HL-60 (cell line): ENCODE measurements around the gene TVP23A.

Experiments
- DNase-seq, 2 experiments: peaks; one replicate each; pipeline ENCODE4 v3.0.0-alpha.2; 2010 to 2020; ENCODE audit warnings: low read depth in 1 of 2, low spot score in 1 of 2
- H3K27ac ChIP-seq: fragments of 250-450 bp; sonication (Bioruptor Pico); replicated peaks from 2 replicates; pipeline ENCODE4 v1.5.1; 2020; ENCODE audit warnings: mild to moderate bottlenecking, moderate library complexity
- H3K27me3 ChIP-seq: fragments of 250-450 bp; sonication (Bioruptor Pico); 2 replicates; pipeline ENCODE4 v1.5.1; 2021; ENCODE audit warnings: mild to moderate bottlenecking, moderate library complexity; ENCODE audit not compliant: insufficient read depth, poor library complexity, severe bottlenecking
- H3K4me3 ChIP-seq: replicated peaks from 2 replicates; pipeline ENCODE4 v1.5.1; 2011; ENCODE audit warnings: mild to moderate bottlenecking, control low read depth, low read length; ENCODE audit not compliant: insufficient read depth
- GABPA ChIP-seq: IDR thresholded peaks from 2 replicates; pipeline ENCODE4 v1.6.1; 2012; ENCODE audit warnings: low read depth
- POLR2AphosphoS5 ChIP-seq: IDR thresholded peaks from 2 replicates; pipeline ENCODE4 v1.6.1; 2012; ENCODE audit warnings: low read depth
- SPI1 ChIP-seq: IDR thresholded peaks from 2 replicates; pipeline ENCODE4 v1.6.1; 2012; ENCODE audit warnings: low read depth, mild to moderate bottlenecking, borderline replicate concordance
- TF ChIP-seq, protein P1 (sequence below): IDR thresholded peaks from one replicate; pipeline ENCODE4 v1.5.1; 2011; ENCODE audit warnings: low read length, control low read depth, inconsistent platforms; ENCODE audit not compliant: insufficient read depth
- TF ChIP-seq, protein P2 (sequence below): IDR thresholded peaks from 2 replicates; pipeline ENCODE4 v1.6.1; 2012; ENCODE audit warnings: low read depth; ENCODE audit not compliant: insufficient replicate concordance

Gene TVP23A

GRCh38 chr16:10852286-10852685 is 33.7 kb upstream of the TVP23A start:
- Histone ChIP-seq H3K27ac (peak overlapping the region; percentile 46), H3K4me3 (no peak overlapping the region), H3K27me3 (no peaks in the 10 kb centered on the region)
- peak in 1 of 2 experiments; percentile 14 for DNase-seq
- TF ChIP-seq, protein P1, sequence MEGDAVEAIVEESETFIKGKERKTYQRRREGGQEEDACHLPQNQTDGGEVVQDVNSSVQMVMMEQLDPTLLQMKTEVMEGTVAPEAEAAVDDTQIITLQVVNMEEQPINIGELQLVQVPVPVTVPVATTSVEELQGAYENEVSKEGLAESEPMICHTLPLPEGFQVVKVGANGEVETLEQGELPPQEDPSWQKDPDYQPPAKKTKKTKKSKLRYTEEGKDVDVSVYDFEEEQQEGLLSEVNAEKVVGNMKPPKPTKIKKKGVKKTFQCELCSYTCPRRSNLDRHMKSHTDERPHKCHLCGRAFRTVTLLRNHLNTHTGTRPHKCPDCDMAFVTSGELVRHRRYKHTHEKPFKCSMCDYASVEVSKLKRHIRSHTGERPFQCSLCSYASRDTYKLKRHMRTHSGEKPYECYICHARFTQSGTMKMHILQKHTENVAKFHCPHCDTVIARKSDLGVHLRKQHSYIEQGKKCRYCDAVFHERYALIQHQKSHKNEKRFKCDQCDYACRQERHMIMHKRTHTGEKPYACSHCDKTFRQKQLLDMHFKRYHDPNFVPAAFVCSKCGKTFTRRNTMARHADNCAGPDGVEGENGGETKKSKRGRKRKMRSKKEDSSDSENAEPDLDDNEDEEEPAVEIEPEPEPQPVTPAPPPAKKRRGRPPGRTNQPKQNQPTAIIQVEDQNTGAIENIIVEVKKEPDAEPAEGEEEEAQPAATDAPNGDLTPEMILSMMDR = no peak
- TF ChIP-seq SPI1 (no peak), GABPA (no peak), POLR2AphosphoS5 (no peak)
- TF ChIP-seq, protein P2, sequence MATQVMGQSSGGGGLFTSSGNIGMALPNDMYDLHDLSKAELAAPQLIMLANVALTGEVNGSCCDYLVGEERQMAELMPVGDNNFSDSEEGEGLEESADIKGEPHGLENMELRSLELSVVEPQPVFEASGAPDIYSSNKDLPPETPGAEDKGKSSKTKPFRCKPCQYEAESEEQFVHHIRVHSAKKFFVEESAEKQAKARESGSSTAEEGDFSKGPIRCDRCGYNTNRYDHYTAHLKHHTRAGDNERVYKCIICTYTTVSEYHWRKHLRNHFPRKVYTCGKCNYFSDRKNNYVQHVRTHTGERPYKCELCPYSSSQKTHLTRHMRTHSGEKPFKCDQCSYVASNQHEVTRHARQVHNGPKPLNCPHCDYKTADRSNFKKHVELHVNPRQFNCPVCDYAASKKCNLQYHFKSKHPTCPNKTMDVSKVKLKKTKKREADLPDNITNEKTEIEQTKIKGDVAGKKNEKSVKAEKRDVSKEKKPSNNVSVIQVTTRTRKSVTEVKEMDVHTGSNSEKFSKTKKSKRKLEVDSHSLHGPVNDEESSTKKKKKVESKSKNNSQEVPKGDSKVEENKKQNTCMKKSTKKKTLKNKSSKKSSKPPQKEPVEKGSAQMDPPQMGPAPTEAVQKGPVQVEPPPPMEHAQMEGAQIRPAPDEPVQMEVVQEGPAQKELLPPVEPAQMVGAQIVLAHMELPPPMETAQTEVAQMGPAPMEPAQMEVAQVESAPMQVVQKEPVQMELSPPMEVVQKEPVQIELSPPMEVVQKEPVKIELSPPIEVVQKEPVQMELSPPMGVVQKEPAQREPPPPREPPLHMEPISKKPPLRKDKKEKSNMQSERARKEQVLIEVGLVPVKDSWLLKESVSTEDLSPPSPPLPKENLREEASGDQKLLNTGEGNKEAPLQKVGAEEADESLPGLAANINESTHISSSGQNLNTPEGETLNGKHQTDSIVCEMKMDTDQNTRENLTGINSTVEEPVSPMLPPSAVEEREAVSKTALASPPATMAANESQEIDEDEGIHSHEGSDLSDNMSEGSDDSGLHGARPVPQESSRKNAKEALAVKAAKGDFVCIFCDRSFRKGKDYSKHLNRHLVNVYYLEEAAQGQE = no peak

DNA sequence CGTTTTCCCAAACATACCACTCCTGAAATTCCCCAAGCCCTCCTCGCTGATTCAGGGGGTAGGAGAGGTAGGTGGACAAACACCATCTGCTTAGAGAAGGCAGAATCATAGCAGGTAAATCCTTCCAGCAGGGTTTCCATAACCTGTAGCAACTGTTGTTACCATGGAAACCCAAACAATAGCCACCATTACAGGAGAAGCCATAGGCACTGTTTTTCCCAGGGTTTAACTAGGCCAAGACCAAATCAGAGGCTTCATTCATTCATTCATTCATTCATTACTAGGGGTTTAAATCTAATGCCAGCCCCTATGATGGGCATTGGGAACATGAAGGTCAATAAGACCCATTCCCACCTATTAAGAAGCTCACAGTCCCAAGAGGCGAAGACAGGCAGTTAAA is 32.9 kb upstream of the TVP23A start:
- Histone ChIP-seq H3K4me3 (no peak overlapping the region), H3K27me3 (no peaks in the 10 kb centered on the region), H3K27ac (peak overlapping the region; percentile 46)
- no peak for DNase-seq
- TF ChIP-seq GABPA (no peak), POLR2AphosphoS5 (no peak), SPI1 (no peak)
- TF ChIP-seq, protein P2 = no peak
- TF ChIP-seq, protein P1 = no peak

GRCh38 chr16:10850478-10850850 is 31.9 kb upstream of the TVP23A start:
- Histone ChIP-seq H3K4me3 (no peak overlapping the region), H3K27me3 (no peaks in the 10 kb centered on the region), H3K27ac (no peak overlapping the region)
- DNase-seq = no peak
- TF ChIP-seq, protein P1 = no peak
- TF ChIP-seq, protein P2 = no peak
- TF ChIP-seq GABPA = no peak
- TF ChIP-seq SPI1 = no peak
- no peak for TF ChIP-seq POLR2AphosphoS5
